HepG2 (cell line): ENCODE measurements around the gene WDR27. TPM values are rescaled to one million over a fixed set of nuclear protein-coding genes. Genes with fewer than 3 reads are reported as not detected.
A peak's percentile ranks its signal among the peaks of the same experiment; 100 is the strongest.

Experiments used
- BATF2 ChIP-seq: sonication (generic); formaldehyde crosslinking; IDR thresholded peaks from 2 replicates; pipeline ENCODE4 v1.8.0; 2022; ENCODE audit warnings: mild to moderate bottlenecking, missing genetic modification reagents, moderate library complexity
- CEBPZ ChIP-seq: IDR thresholded peaks from 2 replicates; pipeline ENCODE4 v1.6.1; 2012; ENCODE audit warnings: low read length, improper control_type of control experiment
- CREB3 ChIP-seq: sonication (generic); formaldehyde crosslinking; IDR thresholded peaks from 2 replicates; pipeline ENCODE4 v1.5.0; 2020; ENCODE audit warnings: missing genetic modification reagents
- CREBL2 ChIP-seq: sonication (generic); formaldehyde crosslinking; IDR thresholded peaks from 2 replicates; pipeline ENCODE4 v1.8.1; 2023; ENCODE audit warnings: missing genetic modification reagents, mild to moderate bottlenecking, borderline replicate concordance
- DNMT1 ChIP-seq: sonication (generic); formaldehyde crosslinking; IDR thresholded peaks from 2 replicates; pipeline ENCODE4 v1.5.1; 2020; ENCODE audit warnings: mild to moderate bottlenecking, missing genetic modification reagents
- ELF1 ChIP-seq: sonication (generic); formaldehyde crosslinking; IDR thresholded peaks from 2 replicates; pipeline ENCODE4 v1.4.0; 2020; ENCODE audit warnings: missing genetic modification reagents
- FOXJ3 ChIP-seq: sonication (generic); formaldehyde crosslinking; IDR thresholded peaks from 2 replicates; pipeline ENCODE4 v1.4.0; 2020; ENCODE audit warnings: missing genetic modification reagents, mild to moderate bottlenecking, borderline replicate concordance
- GABPB1 ChIP-seq: IDR thresholded peaks from 2 replicates; pipeline ENCODE4 v1.6.1; 2016; ENCODE audit warnings: mild to moderate bottlenecking, missing genetic modification reagents, moderate library complexity, missing compliant biosample characterization
- KLF12 ChIP-seq: sonication (generic); formaldehyde crosslinking; IDR thresholded peaks from 2 replicates; pipeline ENCODE4 v1.4.0; 2020; ENCODE audit warnings: missing genetic modification reagents, borderline replicate concordance
- MZF1 ChIP-seq: sonication (generic); formaldehyde crosslinking; IDR thresholded peaks from 2 replicates; pipeline ENCODE4 v1.8.1; 2023; ENCODE audit warnings: mild to moderate bottlenecking, missing genetic modification reagents, borderline replicate concordance
- NBN ChIP-seq: fragments of 450-650 bp; conservative IDR thresholded peaks from 2 replicates; pipeline ENCODE4 v1.6.1; 2017
- NR0B2 ChIP-seq: sonication (generic); formaldehyde crosslinking; IDR thresholded peaks from 2 replicates; pipeline ENCODE4 v1.4.0; 2020; ENCODE audit warnings: mild to moderate bottlenecking, missing genetic modification reagents
- NR2F2 ChIP-seq: IDR thresholded peaks from 2 replicates; pipeline ENCODE4 v1.6.1; 2012; ENCODE audit warnings: low read depth, inconsistent platforms, borderline replicate concordance
- PHB2 ChIP-seq: fragments of 450-650 bp; IDR thresholded peaks from 2 replicates; pipeline ENCODE4 v1.6.1; 2018; ENCODE audit not compliant: partially characterized antibody
- SALL1 ChIP-seq: sonication (generic); formaldehyde crosslinking; IDR thresholded peaks from 2 replicates; pipeline ENCODE4 v1.8.0; 2022; ENCODE audit warnings: mild to moderate bottlenecking, missing genetic modification reagents
- ZBTB34 ChIP-seq: sonication (generic); formaldehyde crosslinking; IDR thresholded peaks from 2 replicates; pipeline ENCODE4 v1.8.0; 2022; ENCODE audit warnings: mild to moderate bottlenecking, missing genetic modification reagents
- ZNF276 ChIP-seq: sonication (generic); formaldehyde crosslinking; IDR thresholded peaks from 2 replicates; pipeline ENCODE4 v1.4.0; 2020; ENCODE audit warnings: mild to moderate bottlenecking, low read depth, missing genetic modification reagents
- ZNF484 ChIP-seq: sonication (generic); formaldehyde crosslinking; IDR thresholded peaks from 2 replicates; pipeline ENCODE4 v1.5.1; 2020; ENCODE audit warnings: mild to moderate bottlenecking, low read depth, missing genetic modification reagents, borderline replicate concordance
- ZNF513 ChIP-seq: sonication (generic); formaldehyde crosslinking; conservative IDR thresholded peaks from 2 replicates; pipeline ENCODE4 v1.5.0; 2020; ENCODE audit warnings: missing genetic modification reagents
- ZNF615 ChIP-seq: sonication (generic); formaldehyde crosslinking; IDR thresholded peaks from 2 replicates; pipeline ENCODE4 v1.5.0; 2020; ENCODE audit warnings: mild to moderate bottlenecking, missing genetic modification reagents, borderline replicate concordance
- polyA plus RNA-seq, 8 experiments: library from polyadenylated mRNA; depleted of rRNA in 3 of 8; stranded (reverse) in 7 of 8; unstranded in 1 of 8; fragments of >200 nt; fragmentation: Illumina TruSeq in 4 of 8; extraction: Trizol in 4 of 8; gene quantifications; 2 replicates each; pipeline versions ENCODE4 v1.2.1 to v1.2.3, GENCODE V29; 2011 to 2016; ENCODE audit warnings: low read depth in 4 of 8, missing spikeins in 1 of 8, mixed read lengths in 1 of 8; ENCODE audit not compliant: insufficient read depth in 1 of 8
- total RNA-seq, 5 experiments: library from RNA; depleted of rRNA; stranded (reverse); fragments of >200 nt; fragmentation: Illumina TruSeq; extraction: Trizol; gene quantifications; 2 replicates each; pipeline ENCODE4 v1.2.3, GENCODE V29; 2016; ENCODE audit warnings: low read depth in 1 of 5

WDR27 gene
- total and polyA plus RNA-seq, 2 of the 13 experiments (the other 11 are each of a cell fraction or from before 2014, with no cell fraction given): 34.1 to 80.3 TPM

GRCh38 chr6:169702840-169703246 is 1.0 kb upstream of the WDR27 start (continued):
- TF ChIP-seq NR2F2 (no peak), CREBL2 (CRISPR knock-in tag) (no peak), DNMT1 (no peak), ELF1 (0 out of 2 replicates have a peak, but pooled peaks have one; percentile 1), FOXJ3 (CRISPR knock-in tag) (0 out of 2 replicates have a peak, but pooled peaks have one; percentile 6), CEBPZ (no peak), NR0B2 (CRISPR knock-in tag) (no peak), CREB3 (CRISPR knock-in tag) (no peak), ZNF615 (CRISPR knock-in tag) (no peak), GABPB1 (CRISPR knock-in tag) (no peak), KLF12 (CRISPR knock-in tag) (no peak), BATF2 (CRISPR knock-in tag) (no peak), ZNF484 (CRISPR knock-in tag) (0 out of 2 replicates have a peak, but pooled peaks have one; percentile 42), ZNF276 (no peak), MZF1 (CRISPR knock-in tag) (no peak), ZBTB34 (CRISPR knock-in tag) (no peak), ZNF513 (CRISPR knock-in tag) (no peak), PHB2 (no peak), NBN (no peak), SALL1 (CRISPR knock-in tag) (no peak)
